ENCODE results near the gene PPARA. TPM values are rescaled to one million over a fixed set of nuclear protein-coding genes. Genes with fewer than 3 reads are reported as not detected.

Gene PPARA
- total RNA-seq, 2 donors from 2014 or later = 48.4 to 67.1 TPM

DNA sequence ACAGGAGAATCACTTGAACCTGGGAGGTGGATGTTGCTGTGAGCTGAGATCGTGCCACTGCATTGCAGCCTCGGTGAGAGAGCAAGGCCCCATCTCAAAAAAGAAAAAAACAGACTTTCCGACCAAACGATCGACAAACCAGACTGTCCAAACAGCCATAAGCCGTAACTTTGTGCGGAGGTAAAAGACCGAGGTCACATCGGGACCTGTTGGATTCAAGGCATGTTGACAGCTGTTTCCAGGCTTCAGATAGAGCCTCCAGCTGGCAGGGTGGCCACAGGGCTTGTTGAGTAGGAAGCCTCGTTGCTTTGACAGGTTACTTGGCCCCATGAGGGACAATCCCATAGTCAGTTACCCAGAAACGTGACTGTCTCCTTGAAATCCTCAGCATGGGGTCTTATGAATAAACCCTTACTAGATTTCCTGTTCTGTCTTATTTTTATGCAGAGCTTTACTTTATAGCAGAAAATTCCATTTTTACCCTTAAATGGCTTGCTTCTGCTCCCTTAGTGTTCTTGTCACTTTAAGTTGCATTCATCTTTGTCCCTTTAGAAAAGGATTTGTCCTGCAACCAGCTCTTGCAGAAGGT, 22.3 kb downstream of the PPARA start:
- peaks cover 5% of the 10 kb centered on the region for H3K36me3 ChIP-seq
- peaks cover 0 to 35% of the 10 kb centered on the region in 2 donors for H3K4me1 ChIP-seq
- peak overlapping the region; percentile 41 to 64 for H3K27ac ChIP-seq
- H3K27me3 ChIP-seq = no peaks in the 10 kb centered on the region
- peak overlapping the region in 1 of 2 donors; percentile 4 for H3K4me3 ChIP-seq
- DNase-seq (ENCODE audit: low spot score) = no peak
- H3K9me3 ChIP-seq = no peaks in the 10 kb centered on the region
- TF ChIP-seq, protein P1, sequence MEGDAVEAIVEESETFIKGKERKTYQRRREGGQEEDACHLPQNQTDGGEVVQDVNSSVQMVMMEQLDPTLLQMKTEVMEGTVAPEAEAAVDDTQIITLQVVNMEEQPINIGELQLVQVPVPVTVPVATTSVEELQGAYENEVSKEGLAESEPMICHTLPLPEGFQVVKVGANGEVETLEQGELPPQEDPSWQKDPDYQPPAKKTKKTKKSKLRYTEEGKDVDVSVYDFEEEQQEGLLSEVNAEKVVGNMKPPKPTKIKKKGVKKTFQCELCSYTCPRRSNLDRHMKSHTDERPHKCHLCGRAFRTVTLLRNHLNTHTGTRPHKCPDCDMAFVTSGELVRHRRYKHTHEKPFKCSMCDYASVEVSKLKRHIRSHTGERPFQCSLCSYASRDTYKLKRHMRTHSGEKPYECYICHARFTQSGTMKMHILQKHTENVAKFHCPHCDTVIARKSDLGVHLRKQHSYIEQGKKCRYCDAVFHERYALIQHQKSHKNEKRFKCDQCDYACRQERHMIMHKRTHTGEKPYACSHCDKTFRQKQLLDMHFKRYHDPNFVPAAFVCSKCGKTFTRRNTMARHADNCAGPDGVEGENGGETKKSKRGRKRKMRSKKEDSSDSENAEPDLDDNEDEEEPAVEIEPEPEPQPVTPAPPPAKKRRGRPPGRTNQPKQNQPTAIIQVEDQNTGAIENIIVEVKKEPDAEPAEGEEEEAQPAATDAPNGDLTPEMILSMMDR (IDR thresholded peaks at IDR 0.05) = no peak

- no peaks in the 10 kb centered on the region for H3K9me3 ChIP-seq
- H3K27ac ChIP-seq = peak overlapping the region; percentile 41 to 64
- peaks cover 8% of the 10 kb centered on the region for H3K36me3 ChIP-seq
- H3K4me3 ChIP-seq = peak overlapping the region in 1 of 2 donors; percentile 4
- TF ChIP-seq, protein P1 (IDR thresholded peaks at IDR 0.05) = no peak
- H3K27me3 ChIP-seq = no peaks in the 10 kb centered on the region
- DNase-seq (ENCODE audit: low spot score) = no peak
- peaks cover 0 to 35% of the 10 kb centered on the region in 2 donors for H3K4me1 ChIP-seq
Measured at GRCh38 chr22:46173152-46173551, 22.8 kb downstream of the PPARA start.

DNA sequence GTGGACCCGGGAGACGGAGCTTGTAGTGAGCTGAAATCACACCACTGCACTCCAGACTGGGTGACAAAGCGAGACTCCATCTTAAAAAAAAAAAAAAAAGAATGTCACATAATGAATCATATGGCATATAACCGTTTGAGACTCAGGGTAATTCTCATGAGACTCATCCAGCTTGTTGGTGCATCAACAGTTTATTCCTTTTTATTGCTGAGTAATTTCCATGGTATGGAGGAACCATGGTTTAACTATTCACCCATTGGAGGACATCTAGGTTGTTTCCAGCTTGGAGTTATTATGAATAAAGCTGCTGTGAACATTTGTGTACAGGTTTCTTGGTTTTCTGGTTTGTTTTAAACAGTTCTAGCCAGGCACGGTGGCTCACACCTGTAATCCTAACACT, 25.3 kb downstream of the PPARA start:
- TF ChIP-seq, protein P1 (IDR thresholded peaks at IDR 0.05) = no peak
- H3K27ac ChIP-seq = no peak overlapping the region
- H3K27me3 ChIP-seq = no peaks in the 10 kb centered on the region
- no peak for DNase-seq (ENCODE audit: low spot score)
- peaks cover 0 to 33% of the 10 kb centered on the region in 2 donors for H3K4me1 ChIP-seq
- H3K36me3 ChIP-seq = peaks cover 27% of the 10 kb centered on the region
- peaks cover 0 to 12% of the 10 kb centered on the region in 2 donors for H3K9me3 ChIP-seq
- no peak overlapping the region for H3K4me3 ChIP-seq

DNA sequence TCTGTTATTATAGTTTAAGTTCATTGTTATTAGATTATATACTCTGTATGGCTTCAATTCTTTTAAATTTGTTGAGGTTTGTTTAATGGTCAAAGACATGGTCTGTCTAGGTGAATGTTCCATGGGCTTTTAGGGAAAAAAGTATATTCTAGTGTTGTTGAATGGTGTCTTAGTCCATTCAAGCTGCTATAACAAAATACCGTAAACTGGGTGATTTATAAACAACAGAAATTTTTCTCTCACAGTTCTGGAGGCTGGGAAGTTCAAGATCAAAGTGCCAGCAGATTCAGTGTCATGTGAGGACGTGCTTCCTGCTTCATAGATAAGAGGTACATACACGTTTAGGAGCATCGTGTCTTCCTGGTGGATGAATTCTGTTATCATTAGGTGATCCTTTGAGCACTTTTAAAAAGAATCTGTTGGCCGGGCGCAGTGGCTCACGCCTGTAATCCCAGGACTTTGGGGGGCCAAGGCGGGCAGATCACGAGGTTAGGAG, 26.2 kb downstream of the PPARA start:
- no peak for DNase-seq (ENCODE audit: low spot score)
- Histone ChIP-seq H3K4me3 (no peak overlapping the region), H3K36me3 (peaks cover 34% of the 10 kb centered on the region), H3K4me1 (peaks cover 0 to 24% of the 10 kb centered on the region in 2 donors), H3K27me3 (no peaks in the 10 kb centered on the region), H3K27ac (no peak overlapping the region), H3K9me3 (peaks cover 0 to 18% of the 10 kb centered on the region in 2 donors)
- TF ChIP-seq, protein P1 (IDR thresholded peaks at IDR 0.05) = no peak

- Histone ChIP-seq H3K4me3 (no peak overlapping the region), H3K9me3 (peaks cover 0 to 18% of the 10 kb centered on the region in 2 donors), H3K36me3 (peaks cover 49% of the 10 kb centered on the region), H3K4me1 (peaks cover 0 to under 1% of the 10 kb centered on the region in 2 donors), H3K27ac (no peak overlapping the region), H3K27me3 (no peaks in the 10 kb centered on the region)
- TF ChIP-seq, protein P1 (IDR thresholded peaks at IDR 0.05) = no peak
- DNase-seq (ENCODE audit: low spot score) = no peak
Measured at GRCh38 chr22:46178755-46179505, 28.6 kb downstream of the PPARA start.
